ENCODE measurements around the gene KRT39.

DNA sequence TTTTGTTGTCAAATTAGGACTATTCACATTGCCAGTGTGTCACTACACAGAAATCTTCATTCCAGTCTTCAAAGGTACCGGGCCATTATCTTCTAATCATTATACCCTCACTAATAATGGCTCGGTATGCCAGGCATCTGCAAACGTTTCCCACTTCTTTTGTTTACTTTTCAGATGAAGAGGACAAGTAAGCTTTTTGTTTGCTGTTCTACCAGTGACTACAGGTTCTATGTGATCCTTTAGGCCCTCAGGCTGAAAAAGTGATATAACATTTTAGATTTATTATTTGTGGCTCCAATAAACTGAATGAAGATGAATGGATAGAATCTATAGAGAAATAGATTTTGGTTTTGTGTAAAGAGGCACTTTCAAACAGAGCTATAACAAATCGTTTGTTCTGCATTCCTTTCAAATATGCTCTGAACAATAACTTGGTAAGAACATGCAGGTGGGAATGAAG is 42.6 kb upstream of the KRT39 start:
- TF ChIP-seq, protein P1, sequence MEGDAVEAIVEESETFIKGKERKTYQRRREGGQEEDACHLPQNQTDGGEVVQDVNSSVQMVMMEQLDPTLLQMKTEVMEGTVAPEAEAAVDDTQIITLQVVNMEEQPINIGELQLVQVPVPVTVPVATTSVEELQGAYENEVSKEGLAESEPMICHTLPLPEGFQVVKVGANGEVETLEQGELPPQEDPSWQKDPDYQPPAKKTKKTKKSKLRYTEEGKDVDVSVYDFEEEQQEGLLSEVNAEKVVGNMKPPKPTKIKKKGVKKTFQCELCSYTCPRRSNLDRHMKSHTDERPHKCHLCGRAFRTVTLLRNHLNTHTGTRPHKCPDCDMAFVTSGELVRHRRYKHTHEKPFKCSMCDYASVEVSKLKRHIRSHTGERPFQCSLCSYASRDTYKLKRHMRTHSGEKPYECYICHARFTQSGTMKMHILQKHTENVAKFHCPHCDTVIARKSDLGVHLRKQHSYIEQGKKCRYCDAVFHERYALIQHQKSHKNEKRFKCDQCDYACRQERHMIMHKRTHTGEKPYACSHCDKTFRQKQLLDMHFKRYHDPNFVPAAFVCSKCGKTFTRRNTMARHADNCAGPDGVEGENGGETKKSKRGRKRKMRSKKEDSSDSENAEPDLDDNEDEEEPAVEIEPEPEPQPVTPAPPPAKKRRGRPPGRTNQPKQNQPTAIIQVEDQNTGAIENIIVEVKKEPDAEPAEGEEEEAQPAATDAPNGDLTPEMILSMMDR (IDR thresholded peaks at IDR 0.05; ENCODE audit: extremely low read depth in 1 of 2, insufficient read depth in 1 of 2, low read depth in 1 of 2, low read length in 2 of 2) = no peak
- TF ChIP-seq EZH2 (IDR thresholded peaks at IDR 0.05; ENCODE audit: borderline replicate concordance, low read depth, low read length, severe bottlenecking) = no peak
- no peak for TF ChIP-seq FOS (IDR thresholded peaks at IDR 0.05; ENCODE audit: borderline replicate concordance, insufficient read depth, low read length)
- TF ChIP-seq POLR2AphosphoS5 (IDR thresholded peaks at IDR 0.05; ENCODE audit: insufficient read depth, low read depth, low read length) = no peak

Measured in endothelial cell of umbilical vein (primary cell).